ENCODE measurements around the gene RAF1. TPM values are rescaled to one million over a fixed set of nuclear protein-coding genes. Genes with fewer than 3 reads are reported as not detected.
"Not testable (repeated sequence)": the region's sequence is repeated elsewhere in the genome, so short reads cannot be mapped to it uniquely, and the experiment has no call there.

The RAF1 gene
- total and polyA plus RNA-seq, 2 donors (not counting 3 experiments of a cell fraction or from before 2014, with no cell fraction given), result 73.8 to 86.2 TPM

GRCh38 chr3:12544652-12545472, 119.1 kb downstream of the RAF1 start:
- intact Hi-C loops (cut with micrococcal nuclease), result no loop called here
- Histone ChIP-seq H3K4me2 (ENCODE audit: insufficient read depth, low read length) (no peak overlapping the region), H3K4me3 (replicated peaks in 1 of 3; ENCODE audit: insufficient read depth in 1 of 3, low read depth in 1 of 3, low read length in 3 of 3) (no peak overlapping the region), H3K4me1 (ENCODE audit: control insufficient read depth, extremely low read depth, insufficient read depth, low read length) (no peaks in the 10 kb centered on the region), H3K27me3 (ENCODE audit: control insufficient read depth in 2 of 2, insufficient read depth in 2 of 2, low read length in 2 of 2) (no peaks in the 10 kb centered on the region), H4K20me1 (replicated peaks; ENCODE audit: control insufficient read depth, extremely low read depth, insufficient read depth, low read length) (no peaks in the 10 kb centered on the region), H3K9ac (replicated peaks; ENCODE audit: extremely low read depth, insufficient read depth, low read length) (no peak overlapping the region), H3K9me1 (replicated peaks; ENCODE audit: control insufficient read depth, extremely low read depth, insufficient read depth, low read length) (no peaks in the 10 kb centered on the region), H3K79me2 (ENCODE audit: control insufficient read depth, insufficient read depth, low read length) (no peaks in the 10 kb centered on the region), H2AFZ (ENCODE audit: low read depth, low read length) (no peak overlapping the region), H3K36me3 (ENCODE audit: control insufficient read depth in 2 of 2, extremely low read depth in 1 of 2, insufficient read depth in 2 of 2, low read length in 2 of 2) (no peaks in the 10 kb centered on the region), H3K27ac (ENCODE audit: insufficient read depth, low read depth, low read length) (no peak overlapping the region), H3K9me3 (replicated peaks; ENCODE audit: control insufficient read depth, insufficient read depth, low read length) (no peaks in the 10 kb centered on the region)
- ChIA-PET POLR2A (interaction anchor here (1.0 kb wide), 1 partner anchor 9 kb away, joined by 3 read pairs; no protein-coding TSS in a partner anchor), CTCF (interaction anchor here (0.8 to 1.2 kb wide), 2 partner anchors 15 to 49 kb away, joined by 3 to 5 read pairs; no protein-coding TSS in a partner anchor)
- BruUV-seq (replicated peaks), result no TSS peak
- FAIRE-seq (no peak), DNase-seq (ENCODE audit: low read depth, low spot score) (no peak)
- no peak for TF ChIP-seq MAX (IDR thresholded peaks at IDR 0.05; ENCODE audit: insufficient read depth, insufficient read length)
- TF ChIP-seq FOS (IDR thresholded peaks at IDR 0.05; ENCODE audit: borderline replicate concordance, insufficient read depth, low read length), result no peak
- dilution Hi-C loops (cut with MboI; ENCODE audit: extremely low pct_ligation_motif_present, low sequenced_read_pairs), result no loop called here

- FAIRE-seq; H3K27ac ChIP-seq (ENCODE audit: insufficient read depth, low read depth, low read length); BruUV-seq (replicated peaks); POLR2A ChIA-PET; H2AFZ ChIP-seq (ENCODE audit: low read depth, low read length); DNase-seq (ENCODE audit: low read depth, low spot score); H4K20me1 ChIP-seq (replicated peaks; ENCODE audit: control insufficient read depth, extremely low read depth, insufficient read depth, low read length); H3K9me1 ChIP-seq (replicated peaks; ENCODE audit: control insufficient read depth, extremely low read depth, insufficient read depth, low read length); H3K79me2 ChIP-seq (ENCODE audit: control insufficient read depth, insufficient read depth, low read length); H3K9me3 ChIP-seq (replicated peaks; ENCODE audit: control insufficient read depth, insufficient read depth, low read length); H3K9ac ChIP-seq (replicated peaks; ENCODE audit: extremely low read depth, insufficient read depth, low read length); dilution Hi-C loops (cut with MboI; ENCODE audit: extremely low pct_ligation_motif_present, low sequenced_read_pairs); H3K27me3 ChIP-seq (ENCODE audit: control insufficient read depth in 2 of 2, insufficient read depth in 2 of 2, low read length in 2 of 2); intact Hi-C loops (cut with micrococcal nuclease); H3K4me1 ChIP-seq (ENCODE audit: control insufficient read depth, extremely low read depth, insufficient read depth, low read length); H3K4me2 ChIP-seq (ENCODE audit: insufficient read depth, low read length); H3K36me3 ChIP-seq (ENCODE audit: control insufficient read depth in 2 of 2, extremely low read depth in 1 of 2, insufficient read depth in 2 of 2, low read length in 2 of 2); H3K4me3 ChIP-seq (replicated peaks in 1 of 3; ENCODE audit: insufficient read depth in 1 of 3, low read depth in 1 of 3, low read length in 3 of 3): not testable (repeated sequence)
- CTCF ChIA-PET, result interaction anchor here (1.1 kb wide), 1 partner anchor 10 kb away, joined by 3 read pairs; no protein-coding TSS in a partner anchor
These were observed 120.4 kb downstream of the RAF1 start for GRCh38 chr3:12543497-12543896.

Measured in endothelial cell of umbilical vein (primary cell).